WTC11 (cell line): ENCODE data around the gene CDYL. TPM values are rescaled to one million over a fixed set of nuclear protein-coding genes. Genes with fewer than 3 reads are reported as not detected.

ENCODE experiments used
- ATAC-seq: fragments of 200-7000 bp; cut with Tn5 transposase; 2 replicates; pipeline ENCODE4 v1.10.0; 2021; ENCODE audit warnings: mild to moderate bottlenecking, moderate library complexity
- CTCF ChIA-PET: fragments of 300-600 bp; sonication (Branson Sonifier 250); formaldehyde crosslinking; loops from one replicate; lab custom pipeline; 2021; ENCODE audit warnings: antibody characterized with exemption; lab: Charles Lee
- POLR2A ChIA-PET: fragments of 350-600 bp; sonication (Branson Sonifier 250); formaldehyde crosslinking; loops from one replicate; lab custom pipeline; 2021; ENCODE audit warnings: antibody characterized with exemption; lab: Charles Lee
- DNase-seq: peaks from one replicate; pipeline ENCODE4 v3.0.0; 2021; ENCODE audit warnings: low spot score
- H3K27ac Mint-ChIP-seq: 2 replicates; pipeline ENCODE4 v1.8.0; 2021; ENCODE audit warnings: mixed read lengths
- H3K27me3 Mint-ChIP-seq: 2 replicates; pipeline ENCODE4 v1.8.0; 2021; ENCODE audit warnings: low read depth, mild to moderate bottlenecking, moderate library complexity, mixed read lengths
- H3K36me3 Mint-ChIP-seq: 2 replicates; pipeline ENCODE4 v1.8.0; 2021; ENCODE audit warnings: mixed read lengths
- H3K4me1 Mint-ChIP-seq: 2 replicates; pipeline ENCODE4 v1.8.0; 2022; ENCODE audit warnings: mixed read lengths
- H3K4me3 Mint-ChIP-seq: 2 replicates; pipeline ENCODE4 v1.8.0; 2021; ENCODE audit warnings: mild to moderate bottlenecking, moderate library complexity, mixed read lengths
- H3K9me3 Mint-ChIP-seq: 2 replicates; pipeline ENCODE4 v1.8.0; 2021; ENCODE audit warnings: mixed read lengths
- CREM ChIP-seq: sonication (generic); formaldehyde crosslinking; IDR thresholded peaks from 2 replicates; pipeline ENCODE4 v1.8.1; 2022; ENCODE audit warnings: mild to moderate bottlenecking, missing genetic modification reagents, moderate library complexity
- EMX1 ChIP-seq: fragments of 250-450 bp; sonication (Bioruptor Pico); IDR thresholded peaks from 2 replicates; pipeline ENCODE4 v1.8.0; 2021; ENCODE audit warnings: mild to moderate bottlenecking
- ESRRA ChIP-seq: sonication (generic); formaldehyde crosslinking; IDR thresholded peaks from 2 replicates; pipeline ENCODE4 v1.8.1; 2022; ENCODE audit warnings: mild to moderate bottlenecking, missing genetic modification reagents, borderline replicate concordance
- FOXJ3 ChIP-seq: sonication (generic); formaldehyde crosslinking; IDR thresholded peaks from 2 replicates; pipeline ENCODE4 v1.9.0; 2021; ENCODE audit warnings: missing genetic modification reagents, mild to moderate bottlenecking, borderline replicate concordance
- GRHL2 ChIP-seq: fragments of 250-450 bp; sonication (Bioruptor Pico); IDR thresholded peaks from 2 replicates; pipeline ENCODE4 v1.8.0; 2022; ENCODE audit warnings: mild to moderate bottlenecking, moderate library complexity; ENCODE audit not compliant: insufficient replicate concordance, severe bottlenecking
- HMGA2 ChIP-seq: fragments of 250-450 bp; sonication (Bioruptor Pico); IDR thresholded peaks from 2 replicates; pipeline ENCODE4 v1.4.0; 2021; ENCODE audit warnings: mild to moderate bottlenecking, moderate library complexity
- KAT7 ChIP-seq: sonication (generic); formaldehyde crosslinking; IDR thresholded peaks from 2 replicates; pipeline ENCODE4 v1.8.1; 2023; ENCODE audit warnings: missing genetic modification reagents, mild to moderate bottlenecking, borderline replicate concordance
- NR3C1 ChIP-seq: sonication (generic); formaldehyde crosslinking; conservative IDR thresholded peaks from 2 replicates; pipeline ENCODE4 v1.8.1; 2023; ENCODE audit warnings: low read depth, mild to moderate bottlenecking, missing genetic modification reagents
- PRRX2 ChIP-seq: fragments of 250-450 bp; sonication (Bioruptor Pico); IDR thresholded peaks from 2 replicates; pipeline ENCODE4 v1.8.0; 2021; ENCODE audit warnings: mild to moderate bottlenecking
- SMAD3 ChIP-seq: sonication (generic); formaldehyde crosslinking; IDR thresholded peaks from 2 replicates; pipeline ENCODE4 v1.8.0; 2022; ENCODE audit warnings: missing genetic modification reagents, mild to moderate bottlenecking, borderline replicate concordance
- SMAD4 ChIP-seq: sonication (generic); formaldehyde crosslinking; IDR thresholded peaks from 2 replicates; pipeline ENCODE4 v1.8.0; 2022; ENCODE audit warnings: mild to moderate bottlenecking, missing genetic modification reagents
- TEAD4 ChIP-seq: sonication (generic); formaldehyde crosslinking; IDR thresholded peaks from 2 replicates; pipeline ENCODE4 v1.8.0; 2022; ENCODE audit warnings: mild to moderate bottlenecking, missing genetic modification reagents
- TP53 ChIP-seq: sonication (generic); formaldehyde crosslinking; IDR thresholded peaks from 2 replicates; pipeline ENCODE4 v1.8.1; 2023; ENCODE audit warnings: mild to moderate bottlenecking, missing genetic modification reagents
- ZNF232 ChIP-seq: sonication (generic); formaldehyde crosslinking; IDR thresholded peaks from 2 replicates; pipeline ENCODE4 v1.8.0; 2022; ENCODE audit warnings: mild to moderate bottlenecking, missing genetic modification reagents
- total RNA-seq: library from RNA; stranded (reverse); gene quantifications from 3 replicates; pipeline ENCODE4 v1.2.3, GENCODE V29; 2021
- TF ChIP-seq, protein P1 (sequence below): sonication (generic); formaldehyde crosslinking; IDR thresholded peaks from 2 replicates; pipeline ENCODE4 v1.8.1; 2022; ENCODE audit warnings: mild to moderate bottlenecking, missing genetic modification reagents, moderate library complexity, borderline replicate concordance
- TF ChIP-seq, protein P2 (sequence below): fragments of 250-450 bp; sonication (Bioruptor Pico); IDR thresholded peaks from 2 replicates; pipeline ENCODE4 v1.8.0; 2021; ENCODE audit warnings: mild to moderate bottlenecking
- TF ChIP-seq, protein P3 (sequence below): sonication (generic); formaldehyde crosslinking; IDR thresholded peaks from 2 replicates; pipeline ENCODE4 v1.8.1; 2022; ENCODE audit warnings: low read depth, missing genetic modification reagents, borderline replicate concordance
- TF ChIP-seq, protein P4 (sequence below): sonication (generic); formaldehyde crosslinking; IDR thresholded peaks from 2 replicates; pipeline ENCODE4 v1.8.1; 2023; ENCODE audit warnings: mild to moderate bottlenecking, missing genetic modification reagents
- TF ChIP-seq, protein P5 (sequence below): sonication (generic); formaldehyde crosslinking; IDR thresholded peaks from 2 replicates; pipeline ENCODE4 v1.8.1; 2023; ENCODE audit warnings: mild to moderate bottlenecking, missing genetic modification reagents, moderate library complexity
- TF ChIP-seq, protein P6 (sequence below): sonication (generic); formaldehyde crosslinking; IDR thresholded peaks from 2 replicates; pipeline ENCODE4 v1.8.1; 2023; ENCODE audit warnings: mild to moderate bottlenecking, moderate library complexity, missing genetic modification reagents

The CDYL gene
- total RNA-seq, 1 experiment from 2014 or later: 92.0 TPM

DNA sequence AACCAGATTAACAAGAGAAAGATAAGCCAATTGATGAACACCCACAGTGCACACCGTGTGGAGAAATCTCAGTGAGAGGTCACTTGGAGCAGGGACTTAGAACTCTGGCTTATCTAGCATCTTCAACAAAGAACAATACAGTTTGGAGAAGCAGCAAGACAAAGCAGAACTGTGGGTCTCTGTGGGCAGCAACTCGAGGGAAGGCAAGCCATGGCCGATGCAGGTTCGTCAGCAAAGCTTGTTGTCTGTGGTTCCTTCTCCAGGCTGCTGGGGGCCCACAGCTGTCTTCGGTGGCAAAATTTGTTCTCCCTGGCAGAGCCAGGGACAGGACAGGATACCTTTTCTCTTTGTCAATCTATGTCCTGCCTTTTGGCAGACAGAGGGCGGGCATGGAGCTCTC, 205.6 kb downstream of the CDYL start:
- peaks cover 14% of the 10 kb centered on the region for H3K4me1 Mint-ChIP-seq
- no peak overlapping the region for H3K27ac Mint-ChIP-seq
- no peak overlapping the region for H3K4me3 Mint-ChIP-seq
- POLR2A ChIA-PET: no interaction called here
- ATAC-seq (no peak), DNase-seq (no peak)
- H3K27me3 Mint-ChIP-seq: no peaks in the 10 kb centered on the region
- peaks cover 5% of the 10 kb centered on the region for H3K36me3 Mint-ChIP-seq
- CTCF ChIA-PET: interaction anchor here (1.0 to 1.3 kb wide), 3 partner anchors 21 to 44 kb away, joined by 3 to 5 read pairs (median 3); no protein-coding TSS in a partner anchor
- TF ChIP-seq, protein P1, sequence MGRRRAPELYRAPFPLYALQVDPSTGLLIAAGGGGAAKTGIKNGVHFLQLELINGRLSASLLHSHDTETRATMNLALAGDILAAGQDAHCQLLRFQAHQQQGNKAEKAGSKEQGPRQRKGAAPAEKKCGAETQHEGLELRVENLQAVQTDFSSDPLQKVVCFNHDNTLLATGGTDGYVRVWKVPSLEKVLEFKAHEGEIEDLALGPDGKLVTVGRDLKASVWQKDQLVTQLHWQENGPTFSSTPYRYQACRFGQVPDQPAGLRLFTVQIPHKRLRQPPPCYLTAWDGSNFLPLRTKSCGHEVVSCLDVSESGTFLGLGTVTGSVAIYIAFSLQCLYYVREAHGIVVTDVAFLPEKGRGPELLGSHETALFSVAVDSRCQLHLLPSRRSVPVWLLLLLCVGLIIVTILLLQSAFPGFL (CRISPR knock-in tag): no peak
- TF ChIP-seq HMGA2 (CRISPR knock-in tag) (no peak), ZNF232 (CRISPR knock-in tag) (no peak), EMX1 (CRISPR knock-in tag) (no peak), FOXJ3 (no peak), KAT7 (CRISPR knock-in tag) (no peak), SMAD3 (CRISPR knock-in tag) (no peak), NR3C1 (CRISPR knock-in tag) (no peak), TEAD4 (CRISPR knock-in tag) (no peak), CREM (CRISPR knock-in tag) (no peak), PRRX2 (CRISPR knock-in tag) (no peak), GRHL2 (CRISPR knock-in tag) (no peak), ESRRA (CRISPR knock-in tag) (no peak), TP53 (CRISPR knock-in tag) (no peak), SMAD4 (CRISPR knock-in tag) (no peak)
- TF ChIP-seq, protein P2, sequence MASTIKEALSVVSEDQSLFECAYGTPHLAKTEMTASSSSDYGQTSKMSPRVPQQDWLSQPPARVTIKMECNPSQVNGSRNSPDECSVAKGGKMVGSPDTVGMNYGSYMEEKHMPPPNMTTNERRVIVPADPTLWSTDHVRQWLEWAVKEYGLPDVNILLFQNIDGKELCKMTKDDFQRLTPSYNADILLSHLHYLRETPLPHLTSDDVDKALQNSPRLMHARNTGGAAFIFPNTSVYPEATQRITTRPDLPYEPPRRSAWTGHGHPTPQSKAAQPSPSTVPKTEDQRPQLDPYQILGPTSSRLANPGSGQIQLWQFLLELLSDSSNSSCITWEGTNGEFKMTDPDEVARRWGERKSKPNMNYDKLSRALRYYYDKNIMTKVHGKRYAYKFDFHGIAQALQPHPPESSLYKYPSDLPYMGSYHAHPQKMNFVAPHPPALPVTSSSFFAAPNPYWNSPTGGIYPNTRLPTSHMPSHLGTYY (CRISPR knock-in tag): no peak
- TF ChIP-seq, protein P3, sequence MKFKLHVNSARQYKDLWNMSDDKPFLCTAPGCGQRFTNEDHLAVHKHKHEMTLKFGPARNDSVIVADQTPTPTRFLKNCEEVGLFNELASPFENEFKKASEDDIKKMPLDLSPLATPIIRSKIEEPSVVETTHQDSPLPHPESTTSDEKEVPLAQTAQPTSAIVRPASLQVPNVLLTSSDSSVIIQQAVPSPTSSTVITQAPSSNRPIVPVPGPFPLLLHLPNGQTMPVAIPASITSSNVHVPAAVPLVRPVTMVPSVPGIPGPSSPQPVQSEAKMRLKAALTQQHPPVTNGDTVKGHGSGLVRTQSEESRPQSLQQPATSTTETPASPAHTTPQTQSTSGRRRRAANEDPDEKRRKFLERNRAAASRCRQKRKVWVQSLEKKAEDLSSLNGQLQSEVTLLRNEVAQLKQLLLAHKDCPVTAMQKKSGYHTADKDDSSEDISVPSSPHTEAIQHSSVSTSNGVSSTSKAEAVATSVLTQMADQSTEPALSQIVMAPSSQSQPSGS (CRISPR knock-in tag): no peak
- TF ChIP-seq, protein P4, sequence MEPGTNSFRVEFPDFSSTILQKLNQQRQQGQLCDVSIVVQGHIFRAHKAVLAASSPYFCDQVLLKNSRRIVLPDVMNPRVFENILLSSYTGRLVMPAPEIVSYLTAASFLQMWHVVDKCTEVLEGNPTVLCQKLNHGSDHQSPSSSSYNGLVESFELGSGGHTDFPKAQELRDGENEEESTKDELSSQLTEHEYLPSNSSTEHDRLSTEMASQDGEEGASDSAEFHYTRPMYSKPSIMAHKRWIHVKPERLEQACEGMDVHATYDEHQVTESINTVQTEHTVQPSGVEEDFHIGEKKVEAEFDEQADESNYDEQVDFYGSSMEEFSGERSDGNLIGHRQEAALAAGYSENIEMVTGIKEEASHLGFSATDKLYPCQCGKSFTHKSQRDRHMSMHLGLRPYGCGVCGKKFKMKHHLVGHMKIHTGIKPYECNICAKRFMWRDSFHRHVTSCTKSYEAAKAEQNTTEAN (CRISPR knock-in tag): no peak
- TF ChIP-seq, protein P5, sequence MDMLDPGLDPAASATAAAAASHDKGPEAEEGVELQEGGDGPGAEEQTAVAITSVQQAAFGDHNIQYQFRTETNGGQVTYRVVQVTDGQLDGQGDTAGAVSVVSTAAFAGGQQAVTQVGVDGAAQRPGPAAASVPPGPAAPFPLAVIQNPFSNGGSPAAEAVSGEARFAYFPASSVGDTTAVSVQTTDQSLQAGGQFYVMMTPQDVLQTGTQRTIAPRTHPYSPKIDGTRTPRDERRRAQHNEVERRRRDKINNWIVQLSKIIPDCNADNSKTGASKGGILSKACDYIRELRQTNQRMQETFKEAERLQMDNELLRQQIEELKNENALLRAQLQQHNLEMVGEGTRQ (CRISPR knock-in tag): no peak
- TF ChIP-seq, protein P6, sequence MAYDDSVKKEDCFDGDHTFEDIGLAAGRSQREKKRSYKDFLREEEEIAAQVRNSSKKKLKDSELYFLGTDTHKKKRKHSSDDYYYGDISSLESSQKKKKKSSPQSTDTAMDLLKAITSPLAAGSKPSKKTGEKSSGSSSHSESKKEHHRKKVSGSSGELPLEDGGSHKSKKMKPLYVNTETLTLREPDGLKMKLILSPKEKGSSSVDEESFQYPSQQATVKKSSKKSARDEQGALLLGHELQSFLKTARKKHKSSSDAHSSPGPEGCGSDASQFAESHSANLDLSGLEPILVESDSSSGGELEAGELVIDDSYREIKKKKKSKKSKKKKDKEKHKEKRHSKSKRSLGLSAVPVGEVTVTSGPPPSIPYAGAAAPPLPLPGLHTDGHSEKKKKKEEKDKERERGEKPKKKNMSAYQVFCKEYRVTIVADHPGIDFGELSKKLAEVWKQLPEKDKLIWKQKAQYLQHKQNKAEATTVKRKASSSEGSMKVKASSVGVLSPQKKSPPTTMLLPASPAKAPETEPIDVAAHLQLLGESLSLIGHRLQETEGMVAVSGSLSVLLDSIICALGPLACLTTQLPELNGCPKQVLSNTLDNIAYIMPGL (CRISPR knock-in tag): no peak
- H3K9me3 Mint-ChIP-seq: peaks cover 25% of the 10 kb centered on the region
